ENCODE data around the gene ARHGAP4. TPM values are rescaled to one million over a fixed set of nuclear protein-coding genes. Genes with fewer than 3 reads are reported as not detected.

The ARHGAP4 gene
- total and polyA plus RNA-seq, 2 donors (not counting 3 experiments of a cell fraction or from before 2014, with no cell fraction given), result 20.9 to 33.3 TPM

DNA sequence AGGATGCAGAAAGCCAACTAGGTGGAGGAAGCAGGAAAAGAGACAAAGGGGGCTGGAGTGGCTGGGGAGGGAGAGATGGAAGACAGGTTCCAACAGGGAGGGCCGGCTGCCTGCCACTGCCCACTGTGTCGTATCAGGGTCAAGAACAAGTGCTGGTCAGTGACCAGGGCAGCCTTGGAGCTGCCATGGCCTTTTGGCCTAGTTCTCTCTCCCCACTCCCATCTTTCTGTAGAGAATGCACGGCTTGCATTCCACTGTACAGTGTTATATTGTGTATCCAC is 52.0 kb downstream of the ARHGAP4 start:
- TF ChIP-seq, protein P1, sequence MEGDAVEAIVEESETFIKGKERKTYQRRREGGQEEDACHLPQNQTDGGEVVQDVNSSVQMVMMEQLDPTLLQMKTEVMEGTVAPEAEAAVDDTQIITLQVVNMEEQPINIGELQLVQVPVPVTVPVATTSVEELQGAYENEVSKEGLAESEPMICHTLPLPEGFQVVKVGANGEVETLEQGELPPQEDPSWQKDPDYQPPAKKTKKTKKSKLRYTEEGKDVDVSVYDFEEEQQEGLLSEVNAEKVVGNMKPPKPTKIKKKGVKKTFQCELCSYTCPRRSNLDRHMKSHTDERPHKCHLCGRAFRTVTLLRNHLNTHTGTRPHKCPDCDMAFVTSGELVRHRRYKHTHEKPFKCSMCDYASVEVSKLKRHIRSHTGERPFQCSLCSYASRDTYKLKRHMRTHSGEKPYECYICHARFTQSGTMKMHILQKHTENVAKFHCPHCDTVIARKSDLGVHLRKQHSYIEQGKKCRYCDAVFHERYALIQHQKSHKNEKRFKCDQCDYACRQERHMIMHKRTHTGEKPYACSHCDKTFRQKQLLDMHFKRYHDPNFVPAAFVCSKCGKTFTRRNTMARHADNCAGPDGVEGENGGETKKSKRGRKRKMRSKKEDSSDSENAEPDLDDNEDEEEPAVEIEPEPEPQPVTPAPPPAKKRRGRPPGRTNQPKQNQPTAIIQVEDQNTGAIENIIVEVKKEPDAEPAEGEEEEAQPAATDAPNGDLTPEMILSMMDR (IDR thresholded peaks at IDR 0.05; ENCODE audit: extremely low read depth in 1 of 2, insufficient read depth in 1 of 2, low read depth in 1 of 2, low read length in 2 of 2), result no peak
- TF ChIP-seq POLR2AphosphoS5 (IDR thresholded peaks at IDR 0.05; ENCODE audit: insufficient read depth, low read depth, low read length) (no peak), MAX (IDR thresholded peaks at IDR 0.05; ENCODE audit: insufficient read depth, insufficient read length) (no peak), FOS (IDR thresholded peaks at IDR 0.05; ENCODE audit: borderline replicate concordance, insufficient read depth, low read length) (no peak), POLR2A (IDR thresholded peaks at IDR 0.05; ENCODE audit: low read depth, low read length) (no peak), JUN (IDR thresholded peaks at IDR 0.05; ENCODE audit: borderline replicate concordance, insufficient read depth, insufficient read length, low read depth) (no peak), EZH2 (IDR thresholded peaks at IDR 0.05; ENCODE audit: borderline replicate concordance, low read depth, low read length, severe bottlenecking) (no peak), GATA2 (IDR thresholded peaks at IDR 0.05; ENCODE audit: insufficient read depth, insufficient read length, low read depth, low read length) (no peak), MYC (IDR thresholded peaks at IDR 0.05; ENCODE audit: low read depth, low read length) (no peak)

More for the DNA sequence above, 52.0 kb downstream of the ARHGAP4 start:
- dilution Hi-C loops (cut with MboI; ENCODE audit: extremely low pct_ligation_motif_present, low sequenced_read_pairs) (no loop called here), intact Hi-C loops (cut with micrococcal nuclease) (loop anchor here (10.0 kb wide), 1 partner anchor 79 kb away; the partner anchor contains the start of genes IDH3G and SSR4)
- CTCF ChIA-PET, result no interaction called here
- POLR2A ChIA-PET, result no interaction called here
- Histone ChIP-seq H3K4me1 (ENCODE audit: control insufficient read depth, extremely low read depth, insufficient read depth, low read length) (no peaks in the 10 kb centered on the region), H3K27me3 (ENCODE audit: control insufficient read depth in 2 of 2, insufficient read depth in 2 of 2, low read length in 2 of 2) (no peaks in the 10 kb centered on the region), H3K9me3 (replicated peaks; ENCODE audit: control insufficient read depth, insufficient read depth, low read length) (no peaks in the 10 kb centered on the region), H3K9ac (replicated peaks; ENCODE audit: extremely low read depth, insufficient read depth, low read length) (no peak overlapping the region), H3K79me2 (ENCODE audit: control insufficient read depth, insufficient read depth, low read length) (no peaks in the 10 kb centered on the region), H4K20me1 (replicated peaks; ENCODE audit: control insufficient read depth, extremely low read depth, insufficient read depth, low read length) (no peaks in the 10 kb centered on the region), H3K9me1 (replicated peaks; ENCODE audit: control insufficient read depth, extremely low read depth, insufficient read depth, low read length) (no peaks in the 10 kb centered on the region), H3K4me3 (replicated peaks in 1 of 3; ENCODE audit: insufficient read depth in 1 of 3, low read depth in 1 of 3, low read length in 3 of 3) (no peak overlapping the region), H3K27ac (ENCODE audit: insufficient read depth, low read depth, low read length) (no peak overlapping the region), H3K36me3 (ENCODE audit: control insufficient read depth in 2 of 2, extremely low read depth in 1 of 2, insufficient read depth in 2 of 2, low read length in 2 of 2) (no peaks in the 10 kb centered on the region), H3K4me2 (ENCODE audit: insufficient read depth, low read length) (no peak overlapping the region), H2AFZ (ENCODE audit: low read depth, low read length) (no peak overlapping the region)
- no peak for DNase-seq (ENCODE audit: low read depth, low spot score)
- FAIRE-seq, result no peak
- BruUV-seq (replicated peaks), result no TSS peak

All from endothelial cell of umbilical vein (primary cell).